Measurements from ENCODE around the gene RELCH. TPM values are rescaled to one million over a fixed set of nuclear protein-coding genes. Genes with fewer than 3 reads are reported as not detected.

RELCH gene
- total RNA-seq, 4 donors from 2014 or later: 46.7 to 77.9 (median 55.0) TPM

DNA sequence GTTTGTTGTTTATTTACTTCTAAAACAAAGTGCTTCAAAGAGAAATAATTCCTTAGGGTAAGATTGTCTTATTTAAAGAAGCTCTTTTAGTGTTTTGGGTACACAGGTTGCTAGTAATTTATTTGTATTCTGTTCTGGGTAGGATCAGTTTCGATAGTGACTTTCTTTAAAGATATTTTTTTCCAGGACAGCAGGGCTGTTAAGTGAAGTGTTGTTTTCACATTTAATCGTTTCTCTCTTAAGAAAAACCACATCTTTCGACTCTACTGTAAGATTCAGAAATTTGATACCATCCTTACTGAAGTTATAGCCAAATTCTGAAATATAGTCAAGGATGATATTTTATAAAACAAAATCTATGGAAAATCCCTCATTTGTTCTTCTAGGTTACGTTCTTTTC is 155.8 kb downstream of the RELCH start:
- no peak overlapping the region for H3K4me3 ChIP-seq (ENCODE audit: low read depth, poor library complexity, severe bottlenecking)
- no peak for DNase-seq (ENCODE audit: low spot score in 2 of 2)
- TF ChIP-seq POLR2A (IDR thresholded peaks at IDR 0.05): no peak
- TF ChIP-seq, protein P1, sequence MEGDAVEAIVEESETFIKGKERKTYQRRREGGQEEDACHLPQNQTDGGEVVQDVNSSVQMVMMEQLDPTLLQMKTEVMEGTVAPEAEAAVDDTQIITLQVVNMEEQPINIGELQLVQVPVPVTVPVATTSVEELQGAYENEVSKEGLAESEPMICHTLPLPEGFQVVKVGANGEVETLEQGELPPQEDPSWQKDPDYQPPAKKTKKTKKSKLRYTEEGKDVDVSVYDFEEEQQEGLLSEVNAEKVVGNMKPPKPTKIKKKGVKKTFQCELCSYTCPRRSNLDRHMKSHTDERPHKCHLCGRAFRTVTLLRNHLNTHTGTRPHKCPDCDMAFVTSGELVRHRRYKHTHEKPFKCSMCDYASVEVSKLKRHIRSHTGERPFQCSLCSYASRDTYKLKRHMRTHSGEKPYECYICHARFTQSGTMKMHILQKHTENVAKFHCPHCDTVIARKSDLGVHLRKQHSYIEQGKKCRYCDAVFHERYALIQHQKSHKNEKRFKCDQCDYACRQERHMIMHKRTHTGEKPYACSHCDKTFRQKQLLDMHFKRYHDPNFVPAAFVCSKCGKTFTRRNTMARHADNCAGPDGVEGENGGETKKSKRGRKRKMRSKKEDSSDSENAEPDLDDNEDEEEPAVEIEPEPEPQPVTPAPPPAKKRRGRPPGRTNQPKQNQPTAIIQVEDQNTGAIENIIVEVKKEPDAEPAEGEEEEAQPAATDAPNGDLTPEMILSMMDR (IDR thresholded peaks at IDR 0.05): no peak
- intact Hi-C loops (cut with DNase I; ENCODE audit: low total_unique reads): no loop called here
- 87 to 90% methylated on average over 4 of the region's 4 CpGs for WGBS, 2 donors

DNA sequence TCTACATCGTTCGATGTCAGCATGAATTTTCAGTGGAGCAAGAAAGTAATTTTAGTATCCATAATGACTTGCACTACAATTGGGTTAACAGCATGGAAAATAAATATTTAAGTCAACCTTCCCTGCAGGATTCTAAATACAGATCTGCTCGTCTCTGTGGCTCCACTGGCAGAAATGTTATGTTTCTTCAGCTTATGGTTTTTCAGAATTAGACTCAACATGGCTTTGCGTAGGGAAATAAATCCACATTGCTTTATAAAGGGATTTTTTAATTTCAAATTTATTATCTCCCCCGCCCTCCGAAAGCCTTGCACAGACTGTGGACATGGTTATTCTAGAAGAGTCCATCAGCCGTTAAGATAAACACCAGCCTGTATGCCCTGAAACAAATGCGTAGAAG is 156.3 kb downstream of the RELCH start:
- no peak overlapping the region for H3K4me3 ChIP-seq (ENCODE audit: low read depth, poor library complexity, severe bottlenecking)
- intact Hi-C loops (cut with DNase I; ENCODE audit: low total_unique reads): no loop called here
- no peak for TF ChIP-seq POLR2A (IDR thresholded peaks at IDR 0.05)
- TF ChIP-seq, protein P1 (IDR thresholded peaks at IDR 0.05): no peak
- no peak for DNase-seq (ENCODE audit: low spot score in 2 of 2)
- 93 to 95% methylated on average over 8 of the region's 8 CpGs for WGBS, 2 donors

DNA sequence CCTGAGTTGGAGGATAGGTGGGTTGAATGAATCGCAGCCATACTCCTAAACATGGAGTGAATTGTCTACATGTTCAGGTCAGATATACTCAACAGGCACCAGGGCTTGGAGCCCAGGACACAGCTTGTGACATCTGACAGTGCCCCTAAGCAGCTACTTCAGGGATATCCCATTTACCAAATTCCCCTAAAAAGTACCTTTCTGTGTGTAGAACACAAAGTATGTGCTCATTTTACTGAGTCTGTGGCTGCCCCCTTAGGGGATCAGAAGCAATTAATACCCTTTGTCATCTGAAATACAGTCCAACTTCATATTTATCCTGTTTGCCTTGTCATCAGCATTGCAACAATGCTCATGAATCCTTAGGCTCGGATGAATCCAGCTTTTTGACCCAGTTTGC is 158.9 kb downstream of the RELCH start:
- intact Hi-C loops (cut with DNase I; ENCODE audit: low total_unique reads): no loop called here
- 90 to 91% methylated on average over 2 of the region's 2 CpGs for WGBS, 2 donors
- no peak for DNase-seq (ENCODE audit: low spot score in 2 of 2)
- TF ChIP-seq POLR2A (IDR thresholded peaks at IDR 0.05): no peak
- H3K4me3 ChIP-seq (ENCODE audit: low read depth, poor library complexity, severe bottlenecking): no peak overlapping the region

DNA sequence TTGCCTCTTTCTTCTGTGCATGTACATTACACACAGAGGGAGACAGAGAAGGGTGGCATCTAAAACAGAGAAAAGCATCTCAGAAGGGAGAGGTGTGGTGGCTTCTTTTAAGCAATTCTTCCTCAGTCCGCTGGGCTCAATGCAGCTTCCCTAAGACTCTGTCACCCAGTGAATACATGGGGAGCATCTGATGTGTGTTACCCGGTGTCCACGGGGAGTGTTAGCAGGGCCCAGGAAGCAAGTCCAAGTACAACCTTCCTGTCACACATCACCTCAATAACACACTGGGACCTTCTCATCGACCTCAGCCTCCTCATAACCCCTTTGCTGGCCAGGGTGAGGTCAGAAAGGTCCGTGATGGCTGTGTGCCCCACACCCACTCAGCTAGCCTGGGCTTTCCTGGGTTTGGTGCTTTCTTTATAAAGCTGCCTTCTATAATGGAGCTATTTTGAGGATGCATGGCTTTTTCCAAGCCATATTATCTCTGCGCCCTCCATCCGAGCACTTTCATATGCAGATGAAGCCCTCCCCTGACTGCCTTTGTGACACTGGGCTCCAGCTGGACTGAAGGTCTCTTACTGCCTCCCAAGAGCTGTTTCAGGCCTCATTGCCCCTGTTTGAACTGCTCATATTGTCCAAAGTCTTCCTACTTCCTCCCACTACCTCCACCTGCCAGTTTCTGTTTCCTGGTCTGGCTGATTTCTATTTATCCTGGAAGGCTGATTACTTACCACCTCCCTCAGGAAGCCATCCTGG is 159.5 kb downstream of the RELCH start:
- no peak for TF ChIP-seq POLR2A (IDR thresholded peaks at IDR 0.05)
- TF ChIP-seq, protein P1 (IDR thresholded peaks at IDR 0.05): no peak
- 72 to 77% methylated on average over 7 of the region's 7 CpGs for WGBS, 2 donors
- intact Hi-C loops (cut with DNase I; ENCODE audit: low total_unique reads): no loop called here

DNA sequence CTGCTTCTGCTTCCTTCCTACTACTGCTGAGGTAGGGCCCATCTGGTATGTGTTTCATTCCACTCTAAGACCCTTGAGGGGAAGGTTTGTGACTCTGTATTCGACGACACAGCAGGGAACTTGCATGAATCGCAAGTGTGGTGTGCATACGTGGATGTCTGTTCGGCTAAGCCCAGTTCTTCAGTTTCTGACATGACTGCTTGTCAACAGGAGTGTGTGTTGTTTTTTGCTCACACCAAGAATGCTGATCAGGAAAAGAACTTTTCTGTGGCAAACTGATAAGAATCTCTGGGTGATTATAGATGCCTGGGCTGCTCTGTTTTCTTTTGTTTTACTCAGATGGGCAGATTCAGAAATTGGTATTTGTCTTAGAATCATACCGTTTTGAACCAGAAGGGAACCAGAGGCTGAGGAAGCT is 160.0 kb downstream of the RELCH start:
- TF ChIP-seq, protein P1 (IDR thresholded peaks at IDR 0.05): no peak
- TF ChIP-seq POLR2A (IDR thresholded peaks at IDR 0.05): no peak
- intact Hi-C loops (cut with DNase I; ENCODE audit: low total_unique reads): no loop called here
- DNase-seq (ENCODE audit: low spot score in 2 of 2): no peak
- H3K4me3 ChIP-seq (ENCODE audit: low read depth, poor library complexity, severe bottlenecking): no peak overlapping the region
- WGBS, 2 donors: 70 to 75% methylated on average over 6 of the region's 6 CpGs

More for the DNA sequence above, 159.5 kb downstream of the RELCH start:
- no peak for DNase-seq (ENCODE audit: low spot score in 2 of 2)
- H3K4me3 ChIP-seq (ENCODE audit: low read depth, poor library complexity, severe bottlenecking): no peak overlapping the region

DNA sequence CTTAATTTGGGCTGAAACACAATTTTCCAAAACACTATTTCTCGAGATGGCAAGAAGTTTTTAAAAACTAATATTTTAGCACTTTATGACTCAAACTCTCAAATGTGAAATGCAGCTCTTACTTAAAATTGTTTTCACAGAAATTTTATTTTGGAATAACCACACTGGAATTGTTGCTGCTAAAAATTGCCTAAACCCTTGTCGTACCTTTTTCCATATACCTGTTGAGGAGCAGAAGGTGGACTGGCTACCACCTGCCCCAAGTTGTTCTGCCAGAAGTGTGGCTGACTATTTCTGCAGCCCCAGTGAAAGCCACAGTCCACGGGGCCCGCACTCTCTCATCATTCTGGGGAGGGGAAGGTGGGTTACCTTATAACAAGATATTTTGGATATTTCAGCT is 161.4 kb downstream of the RELCH start:
- intact Hi-C loops (cut with DNase I; ENCODE audit: low total_unique reads): no loop called here
- H3K4me3 ChIP-seq (ENCODE audit: low read depth, poor library complexity, severe bottlenecking): no peak overlapping the region
- no peak for DNase-seq (ENCODE audit: low spot score in 2 of 2)
- 76 to 86% methylated on average over 4 of the region's 4 CpGs for WGBS, 2 donors
- TF ChIP-seq, protein P1 (IDR thresholded peaks at IDR 0.05): no peak
- TF ChIP-seq POLR2A (IDR thresholded peaks at IDR 0.05): no peak

Measured in lower leg skin (tissue), 4 donors.